ENCODE results near the gene XIRP1.

Gene XIRP1

DNA sequence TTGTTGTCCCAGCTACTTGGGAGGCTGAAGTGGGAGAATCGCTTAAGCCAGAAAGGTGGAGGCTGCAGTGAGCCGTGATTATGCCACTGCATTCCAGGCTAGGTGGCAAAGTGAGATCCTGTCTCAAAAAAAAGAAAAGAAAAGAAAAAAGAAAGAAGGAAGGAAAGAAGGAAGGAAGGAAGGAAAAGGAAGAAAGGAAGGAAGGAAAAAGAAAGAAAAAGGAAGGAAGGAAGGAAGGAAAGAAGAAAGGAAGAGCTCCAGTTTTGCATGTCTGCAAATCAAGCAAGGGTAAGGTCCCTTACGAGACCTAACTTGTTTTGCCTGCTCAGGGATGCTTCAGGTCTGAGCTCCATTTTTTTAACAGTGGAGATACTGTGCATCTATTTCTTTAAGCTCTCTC, 3.6 kb upstream of the XIRP1 start:
- no peak overlapping the region for H3K27ac ChIP-seq

DNA sequence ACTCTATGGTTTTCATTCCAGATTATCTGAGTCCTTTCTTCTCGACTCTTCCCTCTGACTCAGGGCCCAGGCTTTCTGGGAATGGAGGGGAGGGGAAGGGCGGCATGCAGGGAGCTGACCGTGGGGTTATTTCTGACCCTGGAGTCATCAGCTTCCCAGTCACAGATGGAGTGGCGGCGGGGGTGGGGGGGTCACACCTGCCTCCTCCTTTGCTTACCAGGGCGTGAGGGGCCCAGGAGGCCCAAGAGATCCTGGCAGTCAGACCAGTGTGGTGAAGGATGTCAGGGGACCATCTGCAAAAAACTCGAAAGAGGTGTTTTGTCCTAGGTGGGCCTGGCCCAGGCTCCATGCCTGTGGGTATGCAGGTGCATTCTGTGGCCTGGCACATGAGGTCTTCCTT, 996 bp upstream of the XIRP1 start:
- TF ChIP-seq, protein P1, sequence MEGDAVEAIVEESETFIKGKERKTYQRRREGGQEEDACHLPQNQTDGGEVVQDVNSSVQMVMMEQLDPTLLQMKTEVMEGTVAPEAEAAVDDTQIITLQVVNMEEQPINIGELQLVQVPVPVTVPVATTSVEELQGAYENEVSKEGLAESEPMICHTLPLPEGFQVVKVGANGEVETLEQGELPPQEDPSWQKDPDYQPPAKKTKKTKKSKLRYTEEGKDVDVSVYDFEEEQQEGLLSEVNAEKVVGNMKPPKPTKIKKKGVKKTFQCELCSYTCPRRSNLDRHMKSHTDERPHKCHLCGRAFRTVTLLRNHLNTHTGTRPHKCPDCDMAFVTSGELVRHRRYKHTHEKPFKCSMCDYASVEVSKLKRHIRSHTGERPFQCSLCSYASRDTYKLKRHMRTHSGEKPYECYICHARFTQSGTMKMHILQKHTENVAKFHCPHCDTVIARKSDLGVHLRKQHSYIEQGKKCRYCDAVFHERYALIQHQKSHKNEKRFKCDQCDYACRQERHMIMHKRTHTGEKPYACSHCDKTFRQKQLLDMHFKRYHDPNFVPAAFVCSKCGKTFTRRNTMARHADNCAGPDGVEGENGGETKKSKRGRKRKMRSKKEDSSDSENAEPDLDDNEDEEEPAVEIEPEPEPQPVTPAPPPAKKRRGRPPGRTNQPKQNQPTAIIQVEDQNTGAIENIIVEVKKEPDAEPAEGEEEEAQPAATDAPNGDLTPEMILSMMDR (conservative IDR thresholded peaks at IDR 0.05): no peak
- TF ChIP-seq ZFX (IDR thresholded peaks at IDR 0.05): no peak
- no peak overlapping the region for H3K27ac ChIP-seq

More for the DNA sequence above, 3.6 kb upstream of the XIRP1 start:
- TF ChIP-seq, protein P1 (conservative IDR thresholded peaks at IDR 0.05): no peak
- no peak for TF ChIP-seq ZFX (IDR thresholded peaks at IDR 0.05)

DNA sequence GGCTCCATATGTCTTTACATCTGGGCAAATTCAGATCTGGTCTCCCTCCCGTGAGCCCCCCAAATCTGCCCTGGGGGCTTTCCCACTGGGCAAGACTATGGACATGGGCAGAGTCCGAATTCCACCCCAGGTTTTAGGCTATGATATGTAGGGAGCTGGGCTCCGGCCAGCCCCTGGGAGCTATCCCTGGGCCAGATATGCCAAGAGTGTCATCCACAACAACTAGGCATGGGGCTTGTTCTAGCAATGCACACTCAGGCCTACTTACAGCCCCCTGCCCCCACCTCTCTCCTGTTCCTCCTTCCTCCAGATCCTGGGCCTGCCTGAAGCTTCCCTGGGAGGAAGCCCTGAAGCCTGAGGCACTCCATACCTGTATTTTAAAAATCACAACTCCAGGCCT, 622 bp downstream of the XIRP1 start:
- TF ChIP-seq, protein P1 (conservative IDR thresholded peaks at IDR 0.05): no peak
- no peak for TF ChIP-seq ZFX (IDR thresholded peaks at IDR 0.05)
- no peak overlapping the region for H3K27ac ChIP-seq

DNA sequence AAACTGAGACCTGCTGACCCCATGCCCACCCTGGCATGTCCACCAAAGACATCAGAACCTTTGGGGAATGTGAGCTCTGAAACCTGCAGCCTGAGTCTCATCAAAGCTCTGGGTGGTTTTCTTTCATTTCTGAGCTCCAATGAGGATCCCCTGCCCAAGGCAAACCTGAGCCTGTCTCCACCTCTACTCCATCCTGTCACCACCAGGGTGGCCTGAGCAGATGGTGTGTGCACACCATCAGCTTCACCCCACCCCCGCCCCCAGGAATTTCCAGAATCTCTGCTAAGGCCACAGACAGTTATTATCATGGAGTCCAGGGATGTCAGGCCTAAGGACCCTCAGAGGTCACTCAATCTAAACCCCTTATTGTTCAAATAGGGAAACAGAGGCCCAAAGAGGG, 1.3 kb downstream of the XIRP1 start:
- no peak overlapping the region for H3K27ac ChIP-seq
- TF ChIP-seq, protein P1 (conservative IDR thresholded peaks at IDR 0.05): no peak
- TF ChIP-seq ZFX (IDR thresholded peaks at IDR 0.05): no peak

DNA sequence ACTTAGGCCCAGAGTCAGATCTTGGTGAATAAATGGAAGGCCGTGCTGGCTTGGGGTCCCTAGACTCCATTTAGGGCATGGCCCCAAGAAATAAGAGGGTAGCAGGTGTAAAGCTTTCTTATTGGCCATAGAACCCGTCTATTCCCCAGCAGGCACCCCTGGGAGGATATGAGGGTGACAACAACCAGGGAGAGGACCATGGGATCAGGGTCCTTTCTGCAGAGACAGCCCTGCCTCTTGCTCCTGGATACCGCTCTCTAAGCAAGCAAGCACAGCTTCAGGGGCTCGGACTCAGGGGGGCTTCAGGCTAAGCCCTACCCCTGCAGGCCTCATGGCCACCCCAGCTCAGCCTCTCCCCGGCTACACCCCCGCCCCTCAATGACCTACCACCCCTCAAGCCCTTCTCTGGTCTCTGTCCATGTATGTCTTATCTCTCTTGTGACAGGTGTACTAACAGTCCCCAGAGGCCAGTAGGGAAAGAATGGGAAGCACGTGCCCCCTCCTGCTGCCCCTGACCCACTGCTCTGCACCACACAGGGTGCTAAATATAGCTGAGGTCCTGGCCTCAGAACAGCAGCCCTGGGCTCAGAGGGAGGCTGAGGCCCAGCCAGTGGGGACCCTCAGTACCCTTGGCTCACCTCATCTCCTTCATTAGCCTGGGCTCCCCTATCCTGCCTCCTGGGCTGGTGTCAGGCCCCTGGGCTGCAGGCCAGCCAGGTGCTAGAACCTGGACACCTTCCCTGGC, 1.9 kb downstream of the XIRP1 start:
- TF ChIP-seq, protein P1 (conservative IDR thresholded peaks at IDR 0.05): no peak
- no peak for TF ChIP-seq ZFX (IDR thresholded peaks at IDR 0.05)
- H3K27ac ChIP-seq: no peak overlapping the region

DNA sequence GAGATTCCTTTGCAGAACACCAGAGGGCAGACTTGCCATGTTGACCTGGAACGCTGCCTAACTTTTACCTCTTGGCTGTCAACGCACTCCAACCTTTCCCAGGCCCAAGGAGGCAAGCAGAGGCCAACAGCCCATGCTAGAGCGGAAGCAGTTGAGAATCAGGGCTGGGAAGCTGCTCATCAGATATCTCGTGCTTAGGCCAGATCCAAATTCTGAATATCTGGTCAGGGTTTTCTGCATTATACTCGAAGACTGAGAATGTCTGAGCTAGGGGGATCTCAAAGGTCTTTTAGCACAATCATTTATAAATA, 2.5 kb downstream of the XIRP1 start:
- H3K27ac ChIP-seq: no peak overlapping the region
- TF ChIP-seq ZFX (IDR thresholded peaks at IDR 0.05): no peak
- TF ChIP-seq, protein P1 (conservative IDR thresholded peaks at IDR 0.05): peak; percentile 79

- no peak for TF ChIP-seq ZFX (IDR thresholded peaks at IDR 0.05)
- TF ChIP-seq, protein P1 (conservative IDR thresholded peaks at IDR 0.05): no peak
- no peak overlapping the region for H3K27ac ChIP-seq
Measured at GRCh38 chr3:39189150-39189958, 3.0 kb downstream of the XIRP1 start.
